VCaP (cell line): Measurements from ENCODE around the gene DCDC2B.
A peak's percentile ranks its signal among the peaks of the same experiment; 100 is the strongest.

Source experiments
- H3K27ac ChIP-seq: fragments of 450-650 bp; 2 replicates; pipeline ENCODE4 v1.5.1; 2017
- TF ChIP-seq, protein P1 (sequence below): fragments of 450-650 bp; conservative IDR thresholded peaks from 2 replicates; pipeline ENCODE4 v1.5.1; 2017; ENCODE audit warnings: mild to moderate bottlenecking, moderate library complexity

Gene DCDC2B

DNA sequence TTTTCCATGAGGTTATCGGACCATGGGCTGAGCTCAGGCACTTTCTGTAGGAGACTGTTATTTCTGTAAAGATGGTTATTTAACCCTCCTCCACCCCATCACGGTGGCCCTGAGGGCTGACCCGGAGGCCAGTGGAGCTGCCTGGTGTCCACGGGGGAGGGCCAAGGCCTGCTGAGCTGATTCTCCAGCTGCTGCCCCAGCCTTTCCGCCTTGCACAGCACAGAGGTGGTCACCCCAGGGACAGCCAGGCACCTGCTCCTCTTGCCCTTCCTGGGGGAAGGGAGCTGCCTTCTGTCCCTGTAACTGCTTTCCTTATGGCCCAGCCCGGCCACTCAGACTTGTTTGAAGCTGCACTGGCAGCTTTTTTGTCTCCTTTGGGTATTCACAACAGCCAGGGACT lies 11.1 kb upstream of the DCDC2B start:
- TF ChIP-seq, protein P1, sequence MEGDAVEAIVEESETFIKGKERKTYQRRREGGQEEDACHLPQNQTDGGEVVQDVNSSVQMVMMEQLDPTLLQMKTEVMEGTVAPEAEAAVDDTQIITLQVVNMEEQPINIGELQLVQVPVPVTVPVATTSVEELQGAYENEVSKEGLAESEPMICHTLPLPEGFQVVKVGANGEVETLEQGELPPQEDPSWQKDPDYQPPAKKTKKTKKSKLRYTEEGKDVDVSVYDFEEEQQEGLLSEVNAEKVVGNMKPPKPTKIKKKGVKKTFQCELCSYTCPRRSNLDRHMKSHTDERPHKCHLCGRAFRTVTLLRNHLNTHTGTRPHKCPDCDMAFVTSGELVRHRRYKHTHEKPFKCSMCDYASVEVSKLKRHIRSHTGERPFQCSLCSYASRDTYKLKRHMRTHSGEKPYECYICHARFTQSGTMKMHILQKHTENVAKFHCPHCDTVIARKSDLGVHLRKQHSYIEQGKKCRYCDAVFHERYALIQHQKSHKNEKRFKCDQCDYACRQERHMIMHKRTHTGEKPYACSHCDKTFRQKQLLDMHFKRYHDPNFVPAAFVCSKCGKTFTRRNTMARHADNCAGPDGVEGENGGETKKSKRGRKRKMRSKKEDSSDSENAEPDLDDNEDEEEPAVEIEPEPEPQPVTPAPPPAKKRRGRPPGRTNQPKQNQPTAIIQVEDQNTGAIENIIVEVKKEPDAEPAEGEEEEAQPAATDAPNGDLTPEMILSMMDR, result no peak

DNA sequence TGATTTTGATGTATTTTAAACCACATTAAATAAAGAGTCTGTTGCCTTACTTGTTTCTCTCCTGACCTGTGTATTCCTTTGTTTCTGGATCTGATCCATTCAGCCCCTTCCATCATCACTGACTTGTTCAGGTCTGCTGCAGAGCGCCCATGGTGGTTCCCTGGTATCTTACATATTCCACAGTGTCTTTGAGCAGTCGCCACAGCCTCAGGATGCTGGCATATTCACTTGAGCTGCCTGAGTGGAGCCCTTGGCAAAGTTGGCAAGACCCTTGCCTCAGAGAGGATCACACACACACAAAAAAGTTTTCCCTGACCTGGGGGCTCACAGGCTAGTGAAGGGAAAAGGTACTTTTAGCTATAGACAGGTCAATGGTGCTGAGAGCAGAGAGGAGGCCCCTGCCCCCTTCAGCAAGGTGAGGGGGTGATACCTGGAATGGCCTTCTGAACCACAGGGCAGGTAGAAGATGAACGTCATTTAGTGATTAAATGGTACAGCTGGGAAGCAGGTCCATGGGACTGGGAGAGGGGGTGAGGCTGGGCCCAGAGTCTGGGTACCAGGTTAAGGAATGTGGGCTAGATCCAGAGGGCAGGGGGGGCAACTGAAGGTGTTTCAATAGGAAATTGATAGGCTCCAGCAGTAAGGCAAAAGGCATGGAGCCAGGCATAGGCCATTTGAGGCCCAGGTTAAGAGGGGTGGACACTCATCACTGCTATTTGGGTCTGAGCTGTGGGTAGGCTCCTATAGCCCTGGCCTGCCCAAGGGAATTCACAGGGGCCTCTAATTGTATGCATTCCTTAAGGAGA lies 10.4 kb upstream of the DCDC2B start:
- TF ChIP-seq, protein P1, result no peak
- peak overlapping the region; percentile 73; the same call in 1 of the 2 replicates for H3K27ac ChIP-seq

More for the DNA sequence above, 11.1 kb upstream of the DCDC2B start:
- H3K27ac ChIP-seq, result no peak overlapping the region

DNA sequence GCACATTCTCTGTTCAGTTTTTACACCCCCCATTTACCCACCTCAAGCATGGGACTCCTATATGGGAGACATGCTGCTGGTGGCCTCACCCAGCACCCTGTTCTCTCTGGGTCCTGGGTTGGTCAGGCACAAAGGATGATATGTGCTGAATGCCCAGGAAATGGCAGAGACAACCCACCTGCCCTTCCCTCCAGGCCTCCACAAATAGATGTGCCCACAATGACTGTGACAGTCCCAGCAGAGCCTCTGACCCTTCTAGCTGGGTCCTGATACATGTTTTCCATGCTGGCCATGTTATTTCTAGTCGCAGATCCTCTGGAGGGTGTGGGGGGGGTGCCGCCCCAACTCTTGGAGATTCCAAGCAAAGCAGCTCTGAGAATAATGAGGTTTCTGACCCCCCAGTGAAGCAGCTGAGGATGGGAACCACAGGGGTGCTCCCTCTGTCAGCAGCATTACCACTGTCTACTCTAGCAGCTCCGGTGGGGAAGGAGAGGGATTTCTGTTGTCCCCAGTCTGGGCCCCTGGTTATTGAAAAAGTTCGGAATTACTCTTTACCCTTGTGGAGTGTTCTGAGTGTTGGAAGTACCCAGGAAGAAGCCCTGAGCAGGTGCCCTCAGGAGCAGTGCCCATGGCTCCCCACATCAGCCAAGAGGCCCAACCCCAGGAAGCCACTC lies 9.7 kb upstream of the DCDC2B start:
- TF ChIP-seq, protein P1, result no peak
- H3K27ac ChIP-seq, result peak overlapping the region; percentile 73

DNA sequence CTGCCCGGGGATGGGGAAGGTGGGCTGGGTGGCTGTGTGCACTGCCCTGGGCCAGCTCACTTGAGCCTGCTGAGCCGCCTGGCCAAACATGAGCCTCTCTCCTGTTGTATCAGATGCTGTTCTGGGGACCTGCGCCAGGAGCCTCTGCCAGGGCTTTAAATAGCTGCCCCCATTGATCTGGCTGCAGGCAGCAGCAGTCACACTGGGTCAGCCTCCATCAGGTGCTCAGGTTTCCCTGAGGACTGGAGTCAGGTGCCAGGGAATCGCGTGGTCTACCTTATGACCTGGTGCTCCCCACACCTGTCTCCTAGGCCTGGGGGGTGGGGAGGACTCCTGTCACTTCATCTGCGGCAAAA lies 9.2 kb upstream of the DCDC2B start:
- H3K27ac ChIP-seq, result peak overlapping the region; percentile 73
- TF ChIP-seq, protein P1, result no peak

DNA sequence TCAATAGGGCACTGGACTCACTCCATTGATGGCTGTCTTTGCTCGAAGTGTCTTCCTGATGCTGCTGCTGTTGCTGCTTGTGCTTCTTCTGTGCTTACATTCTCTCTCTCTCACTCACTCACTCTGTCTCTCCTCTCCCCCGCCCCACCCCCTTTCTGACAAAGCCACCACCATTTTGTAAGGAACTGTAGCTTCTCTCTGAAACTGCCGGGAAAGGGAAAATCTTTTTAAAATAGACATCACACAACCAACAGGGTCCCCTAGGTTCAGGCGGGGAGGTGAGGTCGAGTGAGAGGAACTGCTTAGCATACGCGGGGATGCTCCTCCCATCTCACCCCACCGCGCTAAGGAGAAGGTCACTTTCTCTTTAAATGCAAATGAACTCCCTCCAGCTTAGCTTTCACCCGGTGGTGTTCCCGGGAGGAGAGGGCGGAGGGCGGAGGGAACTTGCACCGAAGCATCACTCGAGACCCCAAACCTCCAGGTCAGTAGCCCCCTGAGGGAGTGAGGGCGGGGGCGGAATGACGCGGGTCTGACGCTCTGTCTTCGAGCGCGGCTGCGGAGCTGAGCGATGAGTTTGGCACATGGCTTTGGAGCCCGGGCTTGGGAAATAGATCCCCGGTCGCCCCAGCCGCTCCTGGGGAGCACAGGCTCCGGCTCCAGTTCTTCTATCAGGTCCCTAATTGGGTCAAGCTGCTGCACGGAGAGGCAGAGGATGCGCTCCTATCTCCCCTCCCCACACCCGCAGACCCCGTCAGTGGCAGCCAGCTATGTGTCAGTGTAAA lies 8.5 kb upstream of the DCDC2B start, which contains the start of gene CCDC28B:
CCDC28B (plus strand) TSS at position 370 of the 785 bp plus-strand sequence. CDS start 1,341 bp downstream, outside the sequence.
- peak within 1 kb of the TSS; percentile 73 for H3K27ac ChIP-seq
- TF ChIP-seq, protein P1, result no peak

DNA sequence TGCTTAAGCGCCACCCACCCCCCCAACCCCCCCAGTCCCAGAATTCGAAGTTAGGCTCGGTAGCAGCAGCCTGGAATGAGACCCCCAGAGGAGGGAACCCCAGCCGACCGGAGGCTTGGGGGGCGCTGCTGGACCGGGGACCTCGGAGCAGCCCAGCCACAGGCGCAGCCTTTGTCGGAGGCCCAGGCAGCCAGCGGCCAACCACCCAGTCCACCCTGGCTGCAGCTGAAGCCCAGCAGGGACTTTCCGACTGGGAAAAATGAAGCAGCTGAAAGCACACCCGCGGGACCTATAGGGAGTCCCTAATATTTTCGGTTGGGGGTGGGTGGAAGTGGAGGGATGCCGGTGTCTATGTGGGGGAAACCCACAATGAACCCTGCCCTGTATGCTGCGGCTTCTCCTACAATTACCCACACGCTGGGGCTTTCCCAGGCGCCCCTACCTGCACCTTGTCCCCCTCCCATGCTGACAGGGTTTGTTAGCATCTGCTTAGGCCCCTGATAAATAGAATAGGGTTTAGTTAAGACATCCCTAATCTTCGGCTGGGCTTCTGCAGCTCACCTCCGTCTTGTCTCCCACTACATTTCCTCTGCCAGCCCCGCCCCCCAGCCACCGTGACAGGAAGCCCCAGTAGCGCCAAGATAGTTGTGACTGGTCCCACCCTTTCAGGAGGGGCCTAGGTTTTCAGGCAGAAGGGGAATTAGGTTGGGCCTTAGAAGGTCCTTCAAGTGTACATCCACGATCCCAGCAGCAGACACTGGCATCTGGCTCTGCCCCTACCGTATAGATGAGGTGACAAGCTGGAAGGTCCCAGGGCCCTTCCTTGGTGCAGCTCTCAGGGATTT lies 7.7 kb upstream of the DCDC2B start:
- TF ChIP-seq, protein P1, result no peak
- H3K27ac ChIP-seq, result peak overlapping the region; percentile 73
